PC-9 (cell line): ENCODE results near the gene FLNB.
A peak's percentile ranks its signal among the peaks of the same experiment; 100 is the strongest.

Source experiments
- EZH2 ChIP-seq: fragments of 200-600 bp; sonication (generic); IDR thresholded peaks from 2 replicates; pipeline ENCODE4 v1.8.0; 2017; ENCODE audit warnings: antibody characterized with exemption, low read depth
- TF ChIP-seq, protein P1 (sequence below): fragments of 200-600 bp; sonication (generic); conservative IDR thresholded peaks from 2 replicates; pipeline ENCODE4 v1.6.1; 2017; ENCODE audit warnings: mixed run types, antibody characterized with exemption, mild to moderate bottlenecking, moderate library complexity

DNA sequence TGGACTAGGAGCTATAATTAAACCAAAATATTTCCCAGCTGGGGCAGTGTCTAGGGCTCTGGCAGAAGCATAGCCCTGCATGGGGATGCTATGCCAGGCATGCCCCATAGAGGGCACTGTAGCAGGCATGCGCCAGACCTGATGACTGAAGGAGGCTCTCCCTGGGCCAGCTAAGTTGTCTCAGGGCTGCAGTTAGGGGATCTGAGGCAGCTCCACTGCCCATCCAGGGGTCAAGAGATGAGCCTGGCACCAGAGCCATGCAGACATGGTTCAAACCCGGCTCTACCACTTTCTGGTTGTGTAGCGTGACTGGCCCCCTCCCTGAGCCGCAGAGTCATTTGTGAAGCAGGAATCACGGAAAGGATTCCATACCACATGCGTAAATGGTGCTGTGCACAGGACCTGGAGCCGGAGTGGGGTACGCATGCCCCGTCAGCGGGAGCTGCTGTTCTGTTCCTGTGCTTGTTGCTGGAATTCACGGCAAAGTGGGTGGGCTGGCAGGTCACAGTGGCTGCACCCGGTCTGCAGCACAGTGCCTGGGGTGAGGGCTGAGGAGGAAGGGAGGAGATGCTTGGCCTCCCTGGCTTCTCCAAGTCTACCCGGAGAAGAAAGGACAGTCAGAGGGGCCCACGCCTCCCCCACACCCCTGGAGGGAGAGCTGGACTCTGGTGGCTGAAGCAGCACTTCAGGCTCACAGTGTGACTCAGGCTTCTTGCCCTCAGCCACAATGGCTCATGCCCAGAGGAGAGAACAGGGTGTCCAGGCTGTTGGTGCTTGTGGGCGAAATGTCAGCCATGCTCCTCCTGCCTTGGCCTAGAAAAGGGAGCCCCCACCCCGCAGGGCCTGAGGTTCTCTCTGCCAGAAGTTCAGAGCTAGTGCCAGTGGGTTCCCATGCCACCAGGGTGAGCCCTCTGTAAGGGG lies 159.5 kb downstream of the FLNB start:
- TF ChIP-seq, protein P1, sequence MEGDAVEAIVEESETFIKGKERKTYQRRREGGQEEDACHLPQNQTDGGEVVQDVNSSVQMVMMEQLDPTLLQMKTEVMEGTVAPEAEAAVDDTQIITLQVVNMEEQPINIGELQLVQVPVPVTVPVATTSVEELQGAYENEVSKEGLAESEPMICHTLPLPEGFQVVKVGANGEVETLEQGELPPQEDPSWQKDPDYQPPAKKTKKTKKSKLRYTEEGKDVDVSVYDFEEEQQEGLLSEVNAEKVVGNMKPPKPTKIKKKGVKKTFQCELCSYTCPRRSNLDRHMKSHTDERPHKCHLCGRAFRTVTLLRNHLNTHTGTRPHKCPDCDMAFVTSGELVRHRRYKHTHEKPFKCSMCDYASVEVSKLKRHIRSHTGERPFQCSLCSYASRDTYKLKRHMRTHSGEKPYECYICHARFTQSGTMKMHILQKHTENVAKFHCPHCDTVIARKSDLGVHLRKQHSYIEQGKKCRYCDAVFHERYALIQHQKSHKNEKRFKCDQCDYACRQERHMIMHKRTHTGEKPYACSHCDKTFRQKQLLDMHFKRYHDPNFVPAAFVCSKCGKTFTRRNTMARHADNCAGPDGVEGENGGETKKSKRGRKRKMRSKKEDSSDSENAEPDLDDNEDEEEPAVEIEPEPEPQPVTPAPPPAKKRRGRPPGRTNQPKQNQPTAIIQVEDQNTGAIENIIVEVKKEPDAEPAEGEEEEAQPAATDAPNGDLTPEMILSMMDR, result peak; percentile 86
- TF ChIP-seq EZH2, result no peak
